Upper lobe of right lung (tissue), 1 donor: Measurements from ENCODE around the gene RAD51B. TPM values are rescaled to one million over a fixed set of nuclear protein-coding genes. Genes with fewer than 3 reads are reported as not detected.

Experiments used
- ATAC-seq: fragments of 200-7000 bp; cut with Tn5 transposase; one replicate; pipeline ENCODE4 v1.9.1; 2020; ENCODE audit warnings: mild to moderate bottlenecking, moderate library complexity
- DNase-seq: peaks from one replicate; pipeline ENCODE4 v3.0.0-alpha.2; 2020
- H3K27ac ChIP-seq: fragments of 200-600 bp; one replicate; pipeline ENCODE4 v1.8.0; 2022
- H3K27me3 ChIP-seq: fragments of 200-600 bp; one replicate; pipeline ENCODE4 v1.8.0; 2022; ENCODE audit warnings: mild to moderate bottlenecking
- H3K36me3 ChIP-seq: fragments of 200-600 bp; one replicate; pipeline ENCODE4 v1.8.0; 2022
- H3K4me1 ChIP-seq: fragments of 200-600 bp; one replicate; pipeline ENCODE4 v1.8.0; 2022
- H3K4me3 ChIP-seq: fragments of 200-600 bp; one replicate; pipeline ENCODE4 v1.8.0; 2022; ENCODE audit warnings: mild to moderate bottlenecking
- H3K9me3 ChIP-seq: fragments of 200-600 bp; one replicate; pipeline ENCODE4 v1.8.0; 2022
- intact Hi-C: fragments of 100-400 bp; cut with DNase I; formaldehyde crosslinking; loops from one replicate; pipeline ENCODE4 v1.11.0; 2022
- total RNA-seq: library from RNA; stranded (reverse); fragmentation: NEBNext Ultra II Directional; extraction: Animal tissue kit (Norgen Biotek cat#: 25700); gene quantifications from one replicate; pipeline ENCODE4 v1.2.1, GENCODE V29; 2021
- TF ChIP-seq, protein P1 (sequence below): fragments of 200-600 bp; IDR thresholded peaks from one replicate; pipeline ENCODE4 v1.8.0; 2022; ENCODE audit warnings: antibody characterized with exemption
- donor health status: DM: no; HTN: yes; CAD: no; lungs with severe emphysema.

RAD51B gene
- total RNA-seq, 1 donor from 2014 or later, result 11.5 TPM

DNA sequence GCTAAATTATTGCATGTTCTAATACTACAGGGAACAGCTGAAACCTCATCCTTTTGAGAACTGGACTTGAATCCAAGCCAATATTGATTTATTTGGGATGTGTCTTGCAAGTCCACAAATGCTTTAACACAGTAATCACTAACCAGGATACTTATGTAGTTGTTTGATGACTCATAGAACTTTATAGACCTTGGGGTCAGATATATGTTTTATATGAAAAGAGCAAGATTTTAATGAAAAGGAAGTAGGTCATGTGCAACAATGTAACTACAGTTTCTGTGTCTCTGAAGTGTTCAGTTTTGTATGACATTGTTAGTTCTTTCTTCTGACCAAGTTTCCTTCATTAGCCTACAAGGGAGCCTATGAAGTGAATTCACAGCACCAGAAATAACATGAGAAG, 621.2 kb downstream of the RAD51B start:
- TF ChIP-seq, protein P1, sequence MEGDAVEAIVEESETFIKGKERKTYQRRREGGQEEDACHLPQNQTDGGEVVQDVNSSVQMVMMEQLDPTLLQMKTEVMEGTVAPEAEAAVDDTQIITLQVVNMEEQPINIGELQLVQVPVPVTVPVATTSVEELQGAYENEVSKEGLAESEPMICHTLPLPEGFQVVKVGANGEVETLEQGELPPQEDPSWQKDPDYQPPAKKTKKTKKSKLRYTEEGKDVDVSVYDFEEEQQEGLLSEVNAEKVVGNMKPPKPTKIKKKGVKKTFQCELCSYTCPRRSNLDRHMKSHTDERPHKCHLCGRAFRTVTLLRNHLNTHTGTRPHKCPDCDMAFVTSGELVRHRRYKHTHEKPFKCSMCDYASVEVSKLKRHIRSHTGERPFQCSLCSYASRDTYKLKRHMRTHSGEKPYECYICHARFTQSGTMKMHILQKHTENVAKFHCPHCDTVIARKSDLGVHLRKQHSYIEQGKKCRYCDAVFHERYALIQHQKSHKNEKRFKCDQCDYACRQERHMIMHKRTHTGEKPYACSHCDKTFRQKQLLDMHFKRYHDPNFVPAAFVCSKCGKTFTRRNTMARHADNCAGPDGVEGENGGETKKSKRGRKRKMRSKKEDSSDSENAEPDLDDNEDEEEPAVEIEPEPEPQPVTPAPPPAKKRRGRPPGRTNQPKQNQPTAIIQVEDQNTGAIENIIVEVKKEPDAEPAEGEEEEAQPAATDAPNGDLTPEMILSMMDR, result no peak
- intact Hi-C loops, result no loop called here
- no peaks in the 10 kb centered on the region for H3K27me3 ChIP-seq
- H3K4me1 ChIP-seq, result peaks cover 6% of the 10 kb centered on the region
- no peak overlapping the region for H3K27ac ChIP-seq
- no peak overlapping the region for H3K4me3 ChIP-seq
- H3K36me3 ChIP-seq, result no peaks in the 10 kb centered on the region
- H3K9me3 ChIP-seq, result no peaks in the 10 kb centered on the region
- ATAC-seq (no peak), DNase-seq (no peak)

DNA sequence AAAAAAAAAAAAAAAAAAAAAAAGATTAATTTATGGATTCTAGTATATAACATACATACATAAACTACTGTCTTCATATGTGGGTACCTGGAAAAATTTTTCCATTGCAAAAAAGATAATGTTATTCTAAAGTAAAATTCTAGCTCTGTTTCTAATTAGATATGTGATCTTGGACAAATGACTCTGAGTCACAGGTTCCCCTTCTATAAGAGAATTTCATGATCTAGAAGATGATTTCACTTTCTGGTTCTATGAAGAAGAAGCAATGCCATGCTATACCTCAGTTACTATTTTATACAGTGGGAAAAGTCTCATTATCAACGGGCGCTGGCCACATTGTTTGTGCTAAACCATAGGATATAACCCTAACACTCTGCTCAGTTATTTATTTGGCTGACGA, 622.0 kb downstream of the RAD51B start:
- intact Hi-C loops, result no loop called here
- Histone ChIP-seq H3K27me3 (no peaks in the 10 kb centered on the region), H3K4me1 (peaks cover 6% of the 10 kb centered on the region), H3K27ac (no peak overlapping the region), H3K4me3 (no peak overlapping the region), H3K36me3 (no peaks in the 10 kb centered on the region), H3K9me3 (no peaks in the 10 kb centered on the region)
- ATAC-seq (no peak), DNase-seq (no peak)
- TF ChIP-seq, protein P1, result no peak

DNA sequence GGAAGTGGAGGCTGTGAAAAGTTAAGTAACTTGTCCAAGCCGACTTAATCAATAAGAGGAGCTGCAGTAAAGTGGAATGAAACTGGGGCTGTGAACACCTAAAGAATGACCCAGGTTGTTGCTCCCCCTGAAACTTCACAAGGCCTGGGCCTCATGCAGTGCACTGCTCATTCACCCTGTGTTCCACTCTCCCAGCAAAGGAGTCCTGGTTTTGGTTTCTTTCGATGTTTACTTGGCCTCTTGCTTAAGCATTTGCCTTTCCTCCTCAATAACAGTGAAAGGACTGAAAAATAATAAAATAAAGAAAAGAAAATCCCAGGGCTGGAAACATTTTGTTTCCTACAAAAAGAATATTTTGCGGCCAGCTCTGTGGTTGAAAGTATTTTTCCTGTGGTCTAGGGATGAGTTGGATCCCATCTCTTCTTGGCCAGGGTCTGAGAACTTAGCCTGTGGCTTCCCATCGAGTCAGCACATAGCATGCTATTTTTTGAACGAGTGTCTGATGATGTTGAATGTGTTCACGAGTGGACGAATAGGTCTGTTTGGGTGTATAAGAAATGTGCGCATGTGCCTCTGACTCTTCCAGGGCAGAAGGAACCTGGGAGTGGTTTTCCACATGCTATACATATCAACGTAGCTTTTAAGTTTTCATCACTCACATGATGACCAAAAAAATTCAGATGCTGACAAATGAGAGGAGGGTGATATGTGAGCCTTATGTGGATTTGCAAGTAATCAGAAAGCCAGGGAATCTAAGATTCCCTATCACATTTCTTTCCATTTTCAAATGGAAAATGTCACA, 623.5 kb downstream of the RAD51B start:
- no peaks in the 10 kb centered on the region for H3K9me3 ChIP-seq
- no peak overlapping the region for H3K4me3 ChIP-seq
- no peak for ATAC-seq
- TF ChIP-seq, protein P1, result no peak
- intact Hi-C loops, result no loop called here
- no peaks in the 10 kb centered on the region for H3K36me3 ChIP-seq
- no peaks in the 10 kb centered on the region for H3K27me3 ChIP-seq
- H3K27ac ChIP-seq, result no peak overlapping the region
- peaks cover 6% of the 10 kb centered on the region for H3K4me1 ChIP-seq
- no peak for DNase-seq

DNA sequence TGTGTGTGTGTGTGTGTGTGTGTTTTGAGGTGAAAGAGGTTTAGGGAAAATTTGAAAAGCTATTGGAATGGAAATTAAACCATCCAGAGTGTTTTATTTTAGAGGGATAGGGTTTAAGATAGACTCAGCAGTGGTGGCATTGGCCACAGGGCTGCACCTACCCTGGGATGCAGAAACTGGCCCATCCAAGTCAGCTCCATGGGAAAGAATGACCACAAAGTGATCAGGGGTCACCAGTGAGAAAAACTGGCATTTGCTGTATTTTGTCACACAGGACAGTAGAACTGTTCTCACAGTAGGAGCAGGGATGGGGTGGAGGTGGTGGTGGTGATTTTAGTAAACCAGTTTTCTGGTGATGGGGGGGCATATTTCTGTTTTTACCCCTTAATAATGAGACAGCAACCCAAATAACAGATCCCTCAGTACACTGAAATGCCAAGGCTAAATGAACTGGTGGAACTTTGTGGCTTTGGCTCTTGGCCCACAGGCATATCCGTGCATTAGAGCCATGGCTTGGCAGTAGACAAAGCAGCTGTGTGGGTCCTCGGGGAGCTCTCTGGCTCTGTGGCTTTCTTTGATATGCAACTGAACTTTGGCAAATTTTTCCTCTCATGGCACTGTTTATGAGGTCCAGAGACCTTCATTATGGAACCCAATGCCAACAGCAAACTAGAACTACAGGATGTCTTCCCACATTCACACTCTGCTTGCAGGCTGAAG, 625.0 kb downstream of the RAD51B start:
- intact Hi-C loops, result no loop called here

DNA sequence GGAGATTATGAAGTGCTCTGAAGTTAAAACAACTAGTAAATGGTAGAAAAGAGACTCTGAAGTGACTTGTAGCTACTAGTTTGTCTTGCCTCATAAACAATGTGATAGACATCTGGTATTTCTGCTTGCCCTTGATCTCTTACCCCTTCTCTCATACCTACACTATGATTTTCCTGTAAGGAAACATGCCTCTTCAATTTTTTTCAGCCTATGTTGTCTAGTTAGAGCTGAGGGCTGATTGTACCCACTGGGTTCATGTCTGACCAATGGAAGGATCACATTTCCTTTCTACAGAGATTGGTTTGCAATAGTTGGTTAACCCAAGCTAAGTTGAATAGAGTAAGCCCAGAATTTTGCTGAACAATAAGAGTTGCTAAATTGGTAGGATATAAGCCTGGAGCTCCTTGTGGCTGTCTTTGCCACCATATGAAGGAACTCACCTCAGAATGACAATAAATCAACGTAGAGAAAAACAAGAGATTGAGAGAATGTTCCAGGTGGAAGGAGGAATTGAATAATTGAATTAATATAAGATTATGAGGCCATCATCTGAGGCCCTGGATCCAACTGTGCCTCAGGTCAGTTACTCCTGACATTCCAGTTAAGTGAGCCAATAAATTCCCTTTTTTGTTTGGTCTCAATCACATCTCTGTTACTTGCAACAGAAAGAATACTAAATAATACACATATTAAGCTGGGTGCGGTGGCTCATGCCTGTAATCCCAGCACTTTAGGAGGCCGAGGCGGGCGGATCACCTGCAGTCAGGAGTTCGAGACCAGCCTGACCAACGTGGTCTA, 626.9 kb downstream of the RAD51B start:
- Histone ChIP-seq H3K4me3 (no peak overlapping the region), H3K27ac (no peak overlapping the region), H3K36me3 (no peaks in the 10 kb centered on the region), H3K27me3 (no peaks in the 10 kb centered on the region), H3K4me1 (peaks cover 6% of the 10 kb centered on the region), H3K9me3 (no peaks in the 10 kb centered on the region)
- DNase-seq, result no peak
- no peak for ATAC-seq
- intact Hi-C loops, result no loop called here
- TF ChIP-seq, protein P1, result no peak

More for the DNA sequence above, 625.0 kb downstream of the RAD51B start:
- Histone ChIP-seq H3K27ac (no peak overlapping the region), H3K27me3 (no peaks in the 10 kb centered on the region), H3K4me3 (no peak overlapping the region), H3K36me3 (no peaks in the 10 kb centered on the region), H3K9me3 (no peaks in the 10 kb centered on the region), H3K4me1 (peaks cover 6% of the 10 kb centered on the region)
- TF ChIP-seq, protein P1, result no peak
- DNase-seq (no peak), ATAC-seq (no peak)
